HEK293 (cell line): ENCODE results near the gene WDFY3.

ENCODE experiments used
- CTCF ChIA-PET: fragments of 350-600 bp; formaldehyde crosslinking; extraction: SDS; loops from one replicate; lab custom pipeline; 2021; ENCODE audit warnings: antibody characterized with exemption; lab: Yijun Ruan, JAX
- POLR2A ChIA-PET: fragments of 300-600 bp; formaldehyde crosslinking; extraction: SDS; loops from one replicate; lab custom pipeline; 2020; ENCODE audit warnings: antibody characterized with exemption, inconsistent platforms; lab: Yijun Ruan, JAX
- H3K27ac ChIP-seq: fragments of 200-500 bp; sonication (Bioruptor generic); 2 replicates; pipeline ENCODE4 v1.5.1; 2014; ENCODE audit warnings: low read depth, low read length, control low read depth, inconsistent platforms; ENCODE audit errors: extremely low read depth
- H3K36me3 ChIP-seq, 2 experiments: fragments of 200-500 bp in 1 of 2; sonication (Bioruptor generic) in 1 of 2; 1 replicate in 1 of 2; 2 replicates in 1 of 2; pipeline ENCODE4 v1.5.1; 2014 to 2017; ENCODE audit warnings: inconsistent platforms in 2 of 2, low read length in 2 of 2; ENCODE audit not compliant: control insufficient read depth in 2 of 2, insufficient read depth in 1 of 2
- H3K4me1 ChIP-seq: fragments of 200-500 bp; sonication (Bioruptor generic); 2 replicates; pipeline ENCODE4 v1.5.1; 2014; ENCODE audit warnings: mild to moderate bottlenecking, low read length, inconsistent platforms; ENCODE audit not compliant: control insufficient read depth, insufficient read depth
- H3K4me3 ChIP-seq: 2 replicates; pipeline ENCODE4 v1.5.1; 2011; ENCODE audit warnings: low read depth, mild to moderate bottlenecking, control low read depth, low read length, moderate library complexity
- H3K9me3 ChIP-seq: fragments of 200-500 bp; sonication (Bioruptor generic); 2 replicates; pipeline ENCODE4 v1.5.1; 2014; ENCODE audit warnings: low read depth, low read length, inconsistent platforms; ENCODE audit not compliant: control insufficient read depth, insufficient read depth
- ATF2 ChIP-seq: fragments of 450-650 bp; formaldehyde crosslinking; IDR thresholded peaks from 2 replicates; pipeline ENCODE4 v1.5.1; 2016; ENCODE audit warnings: missing biosample characterization, missing genetic modification characterization, low read depth
- HOXD13 ChIP-seq: sonication (generic); formaldehyde crosslinking; IDR thresholded peaks from 2 replicates; pipeline ENCODE4 v1.8.0; 2022; ENCODE audit warnings: missing genetic modification reagents, borderline replicate concordance
- INSM2 ChIP-seq: fragments of 450-650 bp; formaldehyde crosslinking; IDR thresholded peaks from 2 replicates; pipeline ENCODE4 v1.5.1; 2016; ENCODE audit warnings: missing biosample characterization, missing genetic modification characterization
- REPIN1 ChIP-seq: fragments of 450-650 bp; formaldehyde crosslinking; IDR thresholded peaks from 2 replicates; pipeline ENCODE4 v1.5.1; 2017; ENCODE audit warnings: missing biosample characterization, missing genetic modification characterization, low read depth
- YY2 ChIP-seq: fragments of 450-650 bp; formaldehyde crosslinking; IDR thresholded peaks from 2 replicates; pipeline ENCODE4 v1.5.1; 2016; ENCODE audit warnings: missing biosample characterization, missing genetic modification characterization
- ZFHX2 ChIP-seq: fragments of 450-650 bp; formaldehyde crosslinking; conservative IDR thresholded peaks from 2 replicates; pipeline ENCODE4 v1.5.1; 2016; ENCODE audit warnings: missing biosample characterization, missing genetic modification characterization
- ZFP3 ChIP-seq: fragments of 450-650 bp; formaldehyde crosslinking; IDR thresholded peaks from 2 replicates; pipeline ENCODE4 v1.5.1; 2016; ENCODE audit warnings: low read depth, missing biosample characterization, missing genetic modification characterization
- ZFP41 ChIP-seq: fragments of 450-650 bp; formaldehyde crosslinking; IDR thresholded peaks from 2 replicates; pipeline ENCODE4 v1.5.1; 2016; ENCODE audit warnings: missing biosample characterization, missing genetic modification characterization, borderline replicate concordance
- ZNF114 ChIP-seq: fragments of 450-650 bp; formaldehyde crosslinking; IDR thresholded peaks from 2 replicates; pipeline ENCODE4 v1.5.0; 2017; ENCODE audit warnings: missing biosample characterization, missing genetic modification characterization
- ZNF140 ChIP-seq: fragments of 450-650 bp; formaldehyde crosslinking; IDR thresholded peaks from 2 replicates; pipeline ENCODE4 v1.5.1; 2016; ENCODE audit warnings: missing biosample characterization, missing genetic modification characterization
- ZNF211 ChIP-seq: fragments of 450-650 bp; formaldehyde crosslinking; IDR thresholded peaks from 2 replicates; pipeline ENCODE4 v1.5.1; 2016; ENCODE audit warnings: low read depth, missing biosample characterization, missing genetic modification characterization
- ZNF223 ChIP-seq: fragments of 450-650 bp; formaldehyde crosslinking; IDR thresholded peaks from 2 replicates; pipeline ENCODE4 v1.5.1; 2016; ENCODE audit warnings: missing biosample characterization, missing genetic modification characterization
- ZNF266 ChIP-seq: fragments of 450-650 bp; formaldehyde crosslinking; IDR thresholded peaks from 2 replicates; pipeline ENCODE4 v1.5.1; 2016; ENCODE audit warnings: missing biosample characterization, missing genetic modification characterization, low read depth
- ZNF292 ChIP-seq: fragments of 450-650 bp; formaldehyde crosslinking; IDR thresholded peaks from 2 replicates; pipeline ENCODE4 v1.5.1; 2016; ENCODE audit warnings: low read depth, missing biosample characterization, missing genetic modification characterization, borderline replicate concordance
- ZNF302 ChIP-seq: fragments of 450-650 bp; formaldehyde crosslinking; IDR thresholded peaks from 2 replicates; pipeline ENCODE4 v1.5.1; 2016; ENCODE audit warnings: missing biosample characterization, missing genetic modification characterization, low read depth
- ZNF311 ChIP-seq: fragments of 450-650 bp; formaldehyde crosslinking; IDR thresholded peaks from 2 replicates; pipeline ENCODE4 v1.5.1; 2017; ENCODE audit warnings: missing biosample characterization, missing genetic modification characterization, borderline replicate concordance
- ZNF433 ChIP-seq: fragments of 450-650 bp; formaldehyde crosslinking; IDR thresholded peaks from 2 replicates; pipeline ENCODE4 v1.5.1; 2016; ENCODE audit warnings: missing biosample characterization, missing genetic modification characterization, low read depth
- ZNF521 ChIP-seq: fragments of 450-650 bp; formaldehyde crosslinking; IDR thresholded peaks from 2 replicates; pipeline ENCODE4 v1.5.1; 2017; ENCODE audit warnings: missing biosample characterization, mild to moderate bottlenecking, missing genetic modification characterization
- ZNF548 ChIP-seq: fragments of 450-650 bp; formaldehyde crosslinking; IDR thresholded peaks from 2 replicates; pipeline ENCODE4 v1.5.1; 2016; ENCODE audit warnings: missing biosample characterization, missing genetic modification characterization
- ZNF558 ChIP-seq: fragments of 450-650 bp; formaldehyde crosslinking; IDR thresholded peaks from 2 replicates; pipeline ENCODE4 v1.5.1; 2016; ENCODE audit warnings: missing biosample characterization, missing genetic modification characterization
- ZNF747 ChIP-seq: fragments of 450-650 bp; formaldehyde crosslinking; IDR thresholded peaks from 2 replicates; pipeline ENCODE4 v1.5.1; 2016; ENCODE audit warnings: missing biosample characterization, missing genetic modification characterization
- ZNF792 ChIP-seq: fragments of 450-650 bp; formaldehyde crosslinking; IDR thresholded peaks from 2 replicates; pipeline ENCODE4 v1.5.1; 2016; ENCODE audit warnings: missing biosample characterization, missing genetic modification characterization
- ZSCAN5A ChIP-seq: fragments of 450-650 bp; formaldehyde crosslinking; IDR thresholded peaks from 2 replicates; pipeline ENCODE4 v1.5.1; 2016; ENCODE audit warnings: missing biosample characterization, missing genetic modification characterization
- TF ChIP-seq, protein P1 (sequence below): fragments of 450-650 bp; formaldehyde crosslinking; IDR thresholded peaks from 2 replicates; pipeline ENCODE4 v1.5.1; 2017; ENCODE audit warnings: missing biosample characterization, missing genetic modification characterization

The WDFY3 gene

GRCh38 chr4:84681486-84682274 lies 284.8 kb downstream of the WDFY3 start:
- no peaks in the 10 kb centered on the region for H3K9me3 ChIP-seq
- no peaks in the 10 kb centered on the region for H3K4me1 ChIP-seq
- CTCF ChIA-PET, result interaction anchor here (0.7 kb wide), 1 partner anchor 69 kb away, joined by 3 read pairs; no protein-coding TSS in a partner anchor
- POLR2A ChIA-PET, result no interaction called here
- H3K27ac ChIP-seq, result no peak overlapping the region
- H3K4me3 ChIP-seq, result no peak overlapping the region
- TF ChIP-seq ZNF266 (tag by site-specific recombination) (no peak), ZNF292 (tag by site-specific recombination) (no peak), ZSCAN5A (no peak)
- H3K36me3 ChIP-seq, result peaks cover 15 to 84% of the 10 kb centered on the region in 2 experiments

- H3K4me3 ChIP-seq, result no peak overlapping the region
- no peak for TF ChIP-seq ZFP3 (tag by site-specific recombination)
- no peak for TF ChIP-seq ZNF114 (tag by site-specific recombination)
- TF ChIP-seq ZNF548 (tag by site-specific recombination), result no peak
- no peak for TF ChIP-seq HOXD13 (CRISPR knock-in tag)
- no peak for TF ChIP-seq ZNF211 (tag by site-specific recombination)
- TF ChIP-seq, protein P1, sequence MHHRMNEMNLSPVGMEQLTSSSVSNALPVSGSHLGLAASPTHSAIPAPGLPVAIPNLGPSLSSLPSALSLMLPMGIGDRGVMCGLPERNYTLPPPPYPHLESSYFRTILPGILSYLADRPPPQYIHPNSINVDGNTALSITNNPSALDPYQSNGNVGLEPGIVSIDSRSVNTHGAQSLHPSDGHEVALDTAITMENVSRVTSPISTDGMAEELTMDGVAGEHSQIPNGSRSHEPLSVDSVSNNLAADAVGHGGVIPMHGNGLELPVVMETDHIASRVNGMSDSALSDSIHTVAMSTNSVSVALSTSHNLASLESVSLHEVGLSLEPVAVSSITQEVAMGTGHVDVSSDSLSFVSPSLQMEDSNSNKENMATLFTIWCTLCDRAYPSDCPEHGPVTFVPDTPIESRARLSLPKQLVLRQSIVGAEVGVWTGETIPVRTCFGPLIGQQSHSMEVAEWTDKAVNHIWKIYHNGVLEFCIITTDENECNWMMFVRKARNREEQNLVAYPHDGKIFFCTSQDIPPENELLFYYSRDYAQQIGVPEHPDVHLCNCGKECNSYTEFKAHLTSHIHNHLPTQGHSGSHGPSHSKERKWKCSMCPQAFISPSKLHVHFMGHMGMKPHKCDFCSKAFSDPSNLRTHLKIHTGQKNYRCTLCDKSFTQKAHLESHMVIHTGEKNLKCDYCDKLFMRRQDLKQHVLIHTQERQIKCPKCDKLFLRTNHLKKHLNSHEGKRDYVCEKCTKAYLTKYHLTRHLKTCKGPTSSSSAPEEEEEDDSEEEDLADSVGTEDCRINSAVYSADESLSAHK (tag by site-specific recombination), result no peak
- no peak for TF ChIP-seq ZNF311
- TF ChIP-seq ZNF433 (tag by site-specific recombination), result no peak
- no peak for TF ChIP-seq ZNF792 (tag by site-specific recombination)
- TF ChIP-seq ZFP41 (tag by site-specific recombination), result no peak
- TF ChIP-seq REPIN1, result no peak
- TF ChIP-seq, all 188 proteins: peak for 0
- CTCF ChIA-PET, result interaction anchor here (0.7 kb wide), 1 partner anchor 68 kb away, joined by 3 read pairs; no protein-coding TSS in a partner anchor
- Histone ChIP-seq H3K4me1 (no peaks in the 10 kb centered on the region), H3K9me3 (no peaks in the 10 kb centered on the region), H3K36me3 (peaks cover 15 to 85% of the 10 kb centered on the region in 2 experiments), H3K27ac (no peak overlapping the region)
- POLR2A ChIA-PET, result no interaction called here
Observed at GRCh38 chr4:84680956-84681355, 285.5 kb downstream of the WDFY3 start.

- H3K36me3 ChIP-seq, result peaks cover 15 to 83% of the 10 kb centered on the region in 2 experiments
- TF ChIP-seq ZNF302, result no peak
- TF ChIP-seq YY2 (tag by site-specific recombination), result no peak
- no peak for TF ChIP-seq ZNF558 (tag by site-specific recombination)
- TF ChIP-seq ZNF223 (tag by site-specific recombination), result no peak
- no peak for TF ChIP-seq ZFHX2
- TF ChIP-seq ZNF521, result no peak
- TF ChIP-seq ATF2, result no peak
- TF ChIP-seq INSM2, result no peak
- TF ChIP-seq ZNF747 (tag by site-specific recombination), result no peak
- TF ChIP-seq ZNF140, result no peak
Observed at GRCh38 chr4:84678976-84679744, 287.3 kb downstream of the WDFY3 start.

More at GRCh38 chr4:84678976-84679744, 287.3 kb downstream of the WDFY3 start:
- Histone ChIP-seq H3K9me3 (no peaks in the 10 kb centered on the region), H3K27ac (no peak overlapping the region), H3K4me1 (no peaks in the 10 kb centered on the region), H3K4me3 (no peak overlapping the region)
- CTCF ChIA-PET, result interaction anchor here (0.5 to 0.6 kb wide), 2 partner anchors 40 to 1035 kb away, joined by 3 to 4 read pairs; no protein-coding TSS in a partner anchor
- POLR2A ChIA-PET, result no interaction called here
